GM23248 (cell line): Measurements from ENCODE around the gene IL32.

Source experiments
- EZH2 ChIP-seq: fragments of 200-600 bp; sonication (generic); IDR thresholded peaks from 2 replicates; pipeline ENCODE4 v1.6.1; 2018; ENCODE audit warnings: antibody characterized with exemption, mild to moderate bottlenecking; ENCODE audit not compliant: insufficient read depth, poor library complexity, severe bottlenecking
- EZH2phosphoT487 ChIP-seq: fragments of 200-600 bp; sonication (generic); IDR thresholded peaks from 2 replicates; pipeline ENCODE4 v1.6.1; 2018; ENCODE audit warnings: antibody characterized with exemption, moderate library complexity, mild to moderate bottlenecking, low read depth; ENCODE audit not compliant: insufficient read depth

GRCh38 chr16:3073448-3073847 is 8.0 kb downstream of the IL32 start:
- TF ChIP-seq EZH2phosphoT487 (no peak), EZH2 (no peak)
